GM19438 (cell line): ENCODE measurements around the gene SLC35E3.

Experiments
- ATAC-seq: cut with Tn5 transposase; IDR thresholded peaks from one replicate; pipeline ENCODE4 v1.9.1; 2021; ENCODE audit warnings: low read depth; ENCODE audit not compliant: unreplicated experiment

The SLC35E3 gene

GRCh38 chr12:68745904-68746571, at the start of gene SLC35E3:
TSS of gene SLC35E3 (plus strand) at chr12:68746176. CDS start at chr12:68746378, 202 bp downstream.
- ATAC-seq: peak; percentile 97

- ATAC-seq: no peak
Measured at GRCh38 chr12:68699486-68699885, 46.5 kb upstream of the SLC35E3 start.

DNA sequence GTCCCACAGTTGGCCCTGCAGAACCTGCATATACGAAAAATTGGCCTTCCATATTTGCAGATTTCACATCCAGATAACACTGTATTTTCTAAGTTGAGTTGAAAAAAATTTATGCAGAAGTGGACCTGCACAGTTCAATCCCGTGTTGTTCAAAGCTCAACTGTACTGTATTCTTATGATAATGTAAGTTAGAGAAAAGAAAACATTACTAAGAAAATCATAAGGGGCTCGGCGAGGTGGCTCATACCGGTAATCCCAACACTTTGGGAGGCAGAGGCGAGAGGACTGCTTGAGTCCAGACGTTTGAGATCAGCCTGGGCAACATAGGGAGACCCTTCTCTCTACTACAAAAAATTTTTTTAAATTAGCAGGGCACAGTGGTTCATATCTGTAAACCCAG, 18.2 kb upstream of the SLC35E3 start:
- no peak for ATAC-seq

- ATAC-seq: no peak
Measured at GRCh38 chr12:68733661-68734071, 12.3 kb upstream of the SLC35E3 start.

- ATAC-seq: no peak
Measured at GRCh38 chr12:68739891-68740290, 6.1 kb upstream of the SLC35E3 start.

- no peak for ATAC-seq
Measured at GRCh38 chr12:68743356-68743755, 2.6 kb upstream of the SLC35E3 start.

DNA sequence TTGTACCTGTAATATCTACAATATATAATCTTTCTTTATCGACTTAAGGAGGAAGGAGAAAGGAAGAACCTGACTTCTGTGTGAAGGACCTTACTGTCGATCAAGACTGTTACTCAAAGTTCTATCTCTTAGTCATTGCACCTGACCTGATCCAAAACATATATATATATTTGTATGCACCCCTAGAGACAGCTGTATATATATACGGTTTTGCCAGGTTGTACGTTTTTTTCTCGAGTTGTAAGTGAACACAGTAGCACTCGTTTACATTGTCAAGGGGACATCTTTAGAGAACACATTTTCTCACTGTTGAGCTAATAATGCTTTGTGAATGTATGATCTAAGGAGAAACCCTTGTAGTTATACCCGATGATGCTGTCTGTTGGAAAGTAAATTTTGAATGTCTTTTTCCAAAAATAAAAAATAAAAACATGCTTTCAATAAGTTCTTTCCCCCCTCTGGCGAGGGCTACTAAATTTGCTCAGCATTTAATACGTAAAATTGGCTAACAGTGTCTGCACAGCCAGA, 536 bp upstream of the SLC35E3 start:
- no peak for ATAC-seq

DNA sequence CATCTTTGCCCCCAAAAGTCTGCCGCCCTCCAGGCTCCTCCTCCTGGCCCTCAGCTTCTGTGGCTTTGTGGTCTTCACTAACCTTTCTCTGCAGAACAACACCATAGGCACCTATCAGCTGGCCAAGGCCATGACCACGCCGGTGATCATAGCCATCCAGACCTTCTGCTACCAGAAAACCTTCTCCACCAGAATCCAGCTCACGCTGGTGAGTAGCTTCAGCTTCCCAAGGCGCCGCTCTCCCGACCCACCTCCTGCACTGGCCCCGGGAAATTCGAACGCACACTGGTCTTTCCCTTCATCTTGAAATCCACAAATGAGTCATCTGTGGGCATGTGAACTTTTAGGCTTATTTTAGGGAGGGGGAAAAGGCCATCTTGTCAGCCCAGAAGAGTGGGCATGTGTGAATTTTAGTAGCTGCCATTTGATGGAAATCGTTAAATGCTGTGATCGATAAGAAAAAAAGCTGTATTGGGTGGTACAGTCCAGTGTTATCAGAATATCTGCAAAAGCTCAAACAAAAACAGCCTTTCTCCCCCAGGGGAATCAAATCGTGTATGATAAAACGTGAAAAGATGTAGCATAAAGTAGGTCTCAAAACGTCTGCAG, 700 bp downstream of the SLC35E3 start:
- ATAC-seq: peak; percentile 55

- ATAC-seq: no peak
Measured at GRCh38 chr12:68749443-68749842, 3.5 kb downstream of the SLC35E3 start.

GRCh38 chr12:68749861-68750260, 3.9 kb downstream of the SLC35E3 start:
- no peak for ATAC-seq

- ATAC-seq: no peak
Measured at GRCh38 chr12:68750506-68750905, 4.5 kb downstream of the SLC35E3 start.

DNA sequence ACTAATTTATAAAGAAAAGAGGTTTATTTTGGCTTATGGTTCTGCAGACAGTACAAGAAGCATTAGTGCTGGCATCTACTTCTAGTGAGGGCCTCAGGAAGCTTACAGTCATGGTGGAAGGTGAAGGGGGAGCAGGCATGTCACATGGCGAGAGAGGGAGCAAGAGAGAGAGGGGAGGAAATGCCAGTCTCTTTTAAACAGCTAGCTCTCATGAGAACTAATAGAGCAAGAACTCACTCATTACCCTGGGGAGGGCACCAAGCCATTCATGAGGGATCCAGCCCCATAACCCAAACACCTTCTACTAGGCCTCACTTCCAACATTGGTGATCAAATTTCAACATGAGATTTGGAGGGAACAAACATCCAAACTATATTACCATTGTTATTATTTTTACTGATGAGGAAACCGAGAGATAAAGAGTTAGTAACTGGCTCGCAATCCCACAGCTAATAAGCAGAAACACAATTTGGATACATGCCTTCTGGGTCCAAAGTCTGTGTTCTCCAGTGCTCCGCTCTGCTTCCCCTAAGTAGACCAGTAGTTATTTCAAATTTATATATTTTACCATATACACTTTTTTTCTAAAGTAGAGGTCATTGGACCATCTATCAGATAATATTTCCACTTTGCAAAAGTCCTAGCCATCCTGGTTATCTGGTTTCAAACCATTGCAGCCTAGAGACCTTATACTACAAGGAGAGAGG, 9.7 kb downstream of the SLC35E3 start:
- no peak for ATAC-seq

DNA sequence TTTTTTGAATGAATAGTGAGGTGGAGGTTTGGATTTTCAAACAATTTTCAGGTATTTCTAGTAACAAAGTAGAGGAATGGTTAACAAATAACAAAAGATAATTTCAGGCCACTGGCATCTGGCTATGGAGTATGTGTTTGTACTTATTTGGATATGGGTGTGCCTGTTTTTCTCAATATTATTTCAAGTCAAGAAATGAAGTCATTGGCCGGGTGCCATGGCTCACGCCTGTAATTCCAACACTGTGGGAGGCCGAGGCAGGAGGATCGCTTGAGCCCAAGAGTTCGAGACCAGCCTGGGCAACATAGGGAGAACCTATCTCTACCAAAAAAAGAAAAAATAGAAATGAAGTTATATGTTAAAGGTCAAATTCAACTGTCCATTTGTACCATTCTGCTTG, 13.9 kb downstream of the SLC35E3 start:
- ATAC-seq: no peak

- ATAC-seq: no peak
Measured at GRCh38 chr12:68760806-68761441, 14.9 kb downstream of the SLC35E3 start.

GRCh38 chr12:68761442-68761812, 15.5 kb downstream of the SLC35E3 start:
- ATAC-seq: no peak

DNA sequence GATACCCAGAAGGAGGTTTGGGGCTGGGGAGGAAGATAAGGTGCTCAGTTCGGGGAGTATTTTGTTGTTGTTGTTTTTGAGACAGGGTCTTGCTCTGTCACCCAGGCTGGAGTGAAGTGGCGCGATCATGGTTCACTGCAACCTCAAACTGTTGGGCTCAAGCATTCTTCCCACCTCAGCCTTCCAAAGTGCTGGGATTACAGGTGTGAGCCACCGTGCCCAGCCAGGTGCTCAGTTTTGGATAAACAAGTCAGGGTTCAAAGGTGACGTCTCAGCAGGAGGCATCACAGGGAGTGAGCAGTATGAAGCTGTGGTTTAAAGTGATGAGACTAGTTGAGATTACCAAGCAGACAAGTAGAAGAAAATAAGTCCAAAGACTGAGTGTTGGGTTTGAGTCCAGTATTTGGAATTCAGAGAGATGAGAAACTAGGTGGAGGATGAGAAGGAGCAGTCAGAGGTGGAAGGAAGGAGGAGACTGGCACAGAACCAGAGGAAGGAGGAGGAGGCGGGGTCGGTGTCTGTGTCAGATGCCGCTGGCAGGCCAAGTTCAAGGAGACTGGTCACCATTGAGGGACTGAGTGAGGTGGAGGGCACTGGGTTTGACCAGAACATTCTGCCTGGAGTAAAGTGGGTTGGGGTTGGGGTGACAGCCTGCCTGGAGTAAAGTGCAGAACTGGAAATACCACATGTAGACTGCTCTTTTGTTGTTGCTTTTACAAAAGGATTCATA, 16.1 kb downstream of the SLC35E3 start:
- no peak for ATAC-seq

DNA sequence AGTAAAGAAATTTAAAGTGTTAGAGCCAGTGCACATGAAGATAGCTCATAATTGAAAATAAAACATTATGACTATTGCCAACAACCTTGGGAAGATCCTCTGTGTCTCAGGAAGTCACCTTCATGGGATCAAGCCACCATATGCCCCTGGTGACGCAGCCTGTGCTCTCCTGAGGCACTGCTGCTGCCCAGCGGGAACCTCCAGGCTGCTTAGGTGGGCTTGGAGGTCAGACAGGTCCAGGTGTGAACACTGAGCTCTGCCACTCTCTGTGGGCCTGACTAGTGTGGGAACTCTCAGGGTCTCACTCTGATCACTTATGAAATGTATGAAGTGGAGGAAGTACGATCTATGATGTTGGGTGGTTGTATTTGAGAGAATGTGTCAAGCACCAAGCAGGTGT, 16.7 kb downstream of the SLC35E3 start:
- ATAC-seq: no peak

- no peak for ATAC-seq
Measured at GRCh38 chr12:68765696-68766095, 19.7 kb downstream of the SLC35E3 start.

DNA sequence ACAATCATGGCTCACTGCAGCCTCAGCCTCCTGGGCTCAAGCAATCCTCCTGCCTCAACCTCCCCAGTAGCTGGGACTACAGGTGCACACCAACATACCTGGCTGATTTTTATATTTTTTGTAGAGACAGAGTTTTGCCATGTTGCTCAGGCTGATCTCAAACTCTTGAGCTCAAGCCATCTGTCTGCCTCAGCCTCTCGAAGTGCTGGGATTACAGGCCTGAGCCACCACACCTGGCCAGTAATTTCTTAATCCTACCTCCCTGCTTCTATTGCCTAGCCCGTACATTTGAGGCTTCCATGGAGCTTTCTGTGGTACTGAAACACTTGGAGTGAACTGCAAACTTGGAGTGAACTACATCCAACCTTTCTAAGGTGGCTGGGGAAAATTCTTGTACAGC, 20.7 kb downstream of the SLC35E3 start:
- no peak for ATAC-seq

- no peak for ATAC-seq
Measured at GRCh38 chr12:68767191-68767590, 21.2 kb downstream of the SLC35E3 start.
